GM13977 (cell line): ENCODE data around the gene SRF.

Source experiments
- DNase-seq: peaks from one replicate; pipeline ENCODE4 v3.0.0; 2012; ENCODE audit warnings: low spot score
- in situ Hi-C: fragments of 300-500 bp; cut with MboI; formaldehyde crosslinking; loops from one replicate; pipeline ENCODE4 v1.12.0; 2022; ENCODE audit warnings: low sequenced_read_pairs, low pct_unique_long_range_greater_than_20kb, mixed read lengths, inconsistent platforms; ENCODE audit not compliant: unreplicated experiment
- TF ChIP-seq, protein P1 (sequence below): IDR thresholded peaks from 2 replicates; pipeline ENCODE4 v1.5.1; 2012; ENCODE audit warnings: mild to moderate bottlenecking, control low read depth; ENCODE audit not compliant: insufficient read depth; ENCODE audit errors: extremely low read depth, missing control alignments

Gene SRF

DNA sequence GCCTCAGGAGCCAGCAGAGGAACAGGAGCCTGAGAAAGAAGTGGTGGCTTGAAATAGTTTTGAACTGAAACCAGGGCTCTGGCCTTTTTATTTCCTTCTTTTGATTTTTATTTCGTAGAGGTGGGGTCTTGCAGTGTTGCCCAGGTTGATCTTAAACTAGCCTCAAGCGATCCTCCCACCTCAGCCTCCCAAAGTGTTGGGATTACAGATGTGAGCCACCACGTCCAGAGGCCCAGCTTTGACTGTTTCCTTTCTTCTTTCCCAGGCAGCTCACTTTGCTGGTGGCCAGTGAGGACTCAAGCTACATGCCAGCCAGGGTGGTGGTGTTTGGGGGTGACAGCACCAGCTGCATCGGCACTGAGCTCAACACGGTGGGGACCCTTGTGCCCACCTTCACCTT, 31.4 kb downstream of the SRF start:
- in situ Hi-C loops: no loop called here
- TF ChIP-seq, protein P1, sequence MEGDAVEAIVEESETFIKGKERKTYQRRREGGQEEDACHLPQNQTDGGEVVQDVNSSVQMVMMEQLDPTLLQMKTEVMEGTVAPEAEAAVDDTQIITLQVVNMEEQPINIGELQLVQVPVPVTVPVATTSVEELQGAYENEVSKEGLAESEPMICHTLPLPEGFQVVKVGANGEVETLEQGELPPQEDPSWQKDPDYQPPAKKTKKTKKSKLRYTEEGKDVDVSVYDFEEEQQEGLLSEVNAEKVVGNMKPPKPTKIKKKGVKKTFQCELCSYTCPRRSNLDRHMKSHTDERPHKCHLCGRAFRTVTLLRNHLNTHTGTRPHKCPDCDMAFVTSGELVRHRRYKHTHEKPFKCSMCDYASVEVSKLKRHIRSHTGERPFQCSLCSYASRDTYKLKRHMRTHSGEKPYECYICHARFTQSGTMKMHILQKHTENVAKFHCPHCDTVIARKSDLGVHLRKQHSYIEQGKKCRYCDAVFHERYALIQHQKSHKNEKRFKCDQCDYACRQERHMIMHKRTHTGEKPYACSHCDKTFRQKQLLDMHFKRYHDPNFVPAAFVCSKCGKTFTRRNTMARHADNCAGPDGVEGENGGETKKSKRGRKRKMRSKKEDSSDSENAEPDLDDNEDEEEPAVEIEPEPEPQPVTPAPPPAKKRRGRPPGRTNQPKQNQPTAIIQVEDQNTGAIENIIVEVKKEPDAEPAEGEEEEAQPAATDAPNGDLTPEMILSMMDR: no peak
- no peak for DNase-seq

DNA sequence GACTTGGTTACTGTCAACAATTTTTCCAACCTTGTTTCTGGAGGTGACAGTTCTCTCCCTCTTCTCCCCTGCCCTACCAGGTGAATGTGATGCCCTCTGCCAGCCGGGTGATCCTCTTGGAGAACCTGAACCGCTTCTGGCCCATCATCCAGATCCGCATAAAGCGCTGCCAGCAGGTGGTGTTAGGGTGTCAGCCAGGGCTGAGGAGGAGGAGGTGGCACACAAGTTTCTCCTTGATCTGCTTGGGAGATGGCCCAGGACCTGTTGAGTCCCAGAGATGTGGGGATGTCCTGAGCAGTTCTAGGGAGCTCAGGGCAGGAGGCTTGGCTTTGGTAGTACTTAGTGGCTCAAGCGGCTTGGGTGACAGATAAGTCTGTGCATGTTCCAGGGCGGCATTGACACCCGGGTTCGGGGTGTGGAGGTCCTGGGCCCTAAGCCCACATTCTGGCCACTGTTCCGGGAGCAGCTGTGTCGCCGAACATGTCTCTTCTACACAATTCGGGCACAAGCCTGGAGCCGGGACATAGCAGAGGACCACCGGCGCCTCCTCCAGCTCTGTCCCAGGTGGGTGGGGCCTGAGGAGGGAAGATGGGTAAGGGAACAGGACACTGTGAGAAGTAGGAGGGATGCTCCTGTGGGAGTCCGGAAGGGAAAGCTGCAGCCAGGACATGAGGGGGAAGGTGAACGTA, 32.1 kb downstream of the SRF start:
- TF ChIP-seq, protein P1: no peak
- in situ Hi-C loops: no loop called here
- no peak for DNase-seq

DNA sequence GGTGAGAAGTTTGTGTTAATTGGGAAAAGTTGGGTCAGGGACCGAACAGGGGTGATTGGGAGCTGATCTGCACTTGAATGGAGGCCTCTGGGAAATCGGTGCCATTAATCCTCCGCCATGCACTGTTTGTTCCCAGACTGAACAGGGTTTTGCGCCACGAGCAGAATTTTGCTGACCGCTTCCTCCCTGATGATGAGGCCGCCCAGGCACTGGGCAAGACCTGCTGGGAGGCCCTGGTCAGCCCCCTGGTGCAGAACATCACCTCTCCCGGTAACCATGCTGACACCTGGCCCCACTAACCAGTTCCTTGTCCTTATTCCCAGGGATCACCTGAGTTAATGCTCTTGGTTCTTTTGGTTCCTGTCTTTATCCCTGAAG, 32.6 kb downstream of the SRF start:
- in situ Hi-C loops: no loop called here
- no peak for DNase-seq
- TF ChIP-seq, protein P1: no peak

DNA sequence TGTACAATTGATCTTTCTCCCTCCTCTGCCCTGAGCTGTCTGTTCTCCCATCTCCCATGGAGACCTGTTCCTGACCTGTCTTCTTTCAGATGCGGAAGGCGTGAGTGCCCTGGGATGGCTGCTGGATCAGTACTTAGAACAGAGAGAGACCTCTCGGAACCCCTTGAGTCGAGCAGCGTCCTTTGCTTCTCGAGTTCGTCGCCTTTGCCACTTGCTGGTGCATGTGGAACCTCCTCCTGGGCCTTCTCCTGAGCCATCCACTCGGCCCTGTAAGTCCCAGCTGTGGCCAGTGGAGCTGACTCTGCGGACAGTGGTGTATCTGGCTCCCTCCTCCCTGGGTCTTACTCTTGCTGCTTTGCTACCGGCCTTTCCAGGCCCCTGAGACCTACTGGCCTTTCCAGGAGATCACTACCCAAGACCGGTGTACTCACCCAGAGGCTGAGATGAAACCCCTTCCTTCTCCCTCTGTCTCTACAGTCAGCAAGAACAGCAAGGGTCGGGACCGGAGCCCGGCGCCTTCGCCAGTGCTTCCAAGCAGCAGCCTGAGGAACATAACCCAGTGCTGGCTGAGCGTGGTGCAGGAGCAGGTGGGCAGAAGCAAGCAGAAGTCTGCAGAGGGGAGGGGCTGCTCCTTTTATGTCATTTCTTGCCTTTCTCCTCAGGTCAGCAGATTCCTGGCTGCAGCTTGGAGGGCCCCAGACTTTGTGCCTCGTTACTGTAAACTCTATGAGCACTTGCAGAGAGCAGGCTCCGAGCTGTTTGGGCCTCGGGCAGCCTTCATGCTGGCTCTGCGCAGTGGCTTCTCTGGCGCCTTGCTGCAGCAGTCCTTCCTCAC, 33.4 kb downstream of the SRF start:
- DNase-seq: no peak
- TF ChIP-seq, protein P1: no peak
- in situ Hi-C loops: no loop called here

DNA sequence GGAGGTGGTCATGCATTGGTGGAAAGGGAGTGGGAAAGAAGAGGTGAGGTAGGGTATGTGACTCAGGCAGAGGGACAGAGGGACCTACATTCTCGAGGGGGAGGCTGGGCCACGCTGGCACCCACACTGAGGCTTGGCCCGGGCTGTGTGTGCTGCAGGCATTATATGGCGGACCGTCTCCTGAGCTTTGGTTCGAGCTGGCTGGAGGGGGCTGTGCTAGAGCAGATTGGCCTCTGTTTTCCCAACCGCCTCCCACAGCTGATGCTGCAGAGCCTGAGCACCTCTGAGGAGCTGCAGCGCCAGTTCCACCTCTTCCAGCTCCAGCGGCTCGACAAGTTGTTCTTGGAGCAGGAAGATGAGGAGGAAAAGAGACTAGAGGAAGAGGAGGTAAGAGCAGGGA, 34.8 kb downstream of the SRF start:
- in situ Hi-C loops: no loop called here
- DNase-seq: no peak
- TF ChIP-seq, protein P1: no peak

DNA sequence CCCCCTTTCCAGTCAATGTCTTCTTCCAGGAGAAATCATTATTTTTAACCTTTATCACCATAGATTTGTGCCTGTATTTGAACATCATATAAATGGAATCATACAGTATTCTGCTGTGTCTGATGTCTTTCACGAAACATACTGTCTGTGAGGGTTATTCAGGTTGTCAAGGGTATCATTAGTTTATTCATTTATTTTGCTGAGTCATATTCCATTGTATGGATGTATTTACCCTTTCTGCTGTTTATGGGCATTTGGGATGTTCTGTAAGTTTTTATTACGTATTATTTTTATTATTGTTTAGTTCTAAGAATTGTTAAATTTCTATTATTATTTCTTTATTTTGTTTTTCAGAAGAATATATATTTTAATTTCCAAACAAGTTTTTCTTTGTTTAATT, 36.2 kb downstream of the SRF start:
- TF ChIP-seq, protein P1: no peak
- DNase-seq: no peak
- in situ Hi-C loops: no loop called here
